Prostate gland (tissue), 2 donors: ENCODE measurements around the gene PODXL. TPM values are rescaled to one million over a fixed set of nuclear protein-coding genes. Genes with fewer than 3 reads are reported as not detected.

Experiments
- DNase-seq: peaks from one replicate; pipeline ENCODE4 v3.0.0-alpha.2; 2019; ENCODE audit warnings: low spot score
- H3K27ac ChIP-seq, 2 donors: fragments of 200-600 bp; sonication (generic); 2 replicates each; pipeline ENCODE4 v1.5.1; 2017 to 2019
- H3K27me3 ChIP-seq: fragments of 200-600 bp; sonication (generic); replicated peaks from 2 replicates; pipeline ENCODE4 v1.5.1; 2019; ENCODE audit not compliant: insufficient read depth
- H3K36me3 ChIP-seq, 2 donors: fragments of 200-600 bp; sonication (generic); 1 replicate in 1 of 2; 2 replicates in 1 of 2; pipeline versions ENCODE4 v1.5.1 to v1.8.1; 2017 to 2019
- H3K4me1 ChIP-seq: fragments of 200-600 bp; sonication (generic); replicated peaks from 2 replicates; pipeline ENCODE4 v1.5.1; 2019
- H3K4me3 ChIP-seq, 2 donors: fragments of 200-600 bp; sonication (generic); 2 replicates each; pipeline ENCODE4 v1.5.1; 2017 to 2019
- H3K9me3 ChIP-seq: fragments of 200-600 bp; sonication (generic); 2 replicates; pipeline ENCODE4 v1.5.1; 2017
- POLR2A ChIP-seq: fragments of 450-650 bp; IDR thresholded peaks from one replicate; pipeline ENCODE4 v1.6.1; 2016; ENCODE audit warnings: antibody characterized with exemption, mild to moderate bottlenecking
- POLR2AphosphoS5 ChIP-seq: sonication (generic); formaldehyde crosslinking; IDR thresholded peaks from one replicate; pipeline ENCODE4 v1.6.1; 2017; ENCODE audit warnings: antibody characterized with exemption
- WGBS: methylation state at CpG from one replicate; pipeline ENCODE4 v1.1.5; 2018; 5-methylcytosine and 5-hydroxymethylcytosine counted together
- intact Hi-C: fragments of 100-400 bp; cut with DNase I; formaldehyde crosslinking; loops from one replicate; pipeline ENCODE4 v1.14.2; 2022
- total RNA-seq, 2 donors: library from RNA; depleted of rRNA; stranded (reverse); fragments of >200 nt; gene quantifications; one replicate each; pipeline ENCODE4 v1.1.0, GENCODE V29; 2016
- TF ChIP-seq, protein P1 (sequence below), 4 experiments: fragments of 200-600 bp in 2 of 4; fragments of 450-650 bp in 2 of 4; sonication (generic) in 2 of 4; IDR thresholded peaks; 1 replicate in 3 of 4; 2 replicates in 1 of 4; pipeline ENCODE4 v1.5.1; 2016 to 2019; ENCODE audit warnings: antibody characterized with exemption in 4 of 4, mild to moderate bottlenecking in 2 of 4, moderate library complexity in 2 of 4

The PODXL gene
- total RNA-seq, 2 donors from 2014 or later = 17.7 to 19.4 TPM

DNA sequence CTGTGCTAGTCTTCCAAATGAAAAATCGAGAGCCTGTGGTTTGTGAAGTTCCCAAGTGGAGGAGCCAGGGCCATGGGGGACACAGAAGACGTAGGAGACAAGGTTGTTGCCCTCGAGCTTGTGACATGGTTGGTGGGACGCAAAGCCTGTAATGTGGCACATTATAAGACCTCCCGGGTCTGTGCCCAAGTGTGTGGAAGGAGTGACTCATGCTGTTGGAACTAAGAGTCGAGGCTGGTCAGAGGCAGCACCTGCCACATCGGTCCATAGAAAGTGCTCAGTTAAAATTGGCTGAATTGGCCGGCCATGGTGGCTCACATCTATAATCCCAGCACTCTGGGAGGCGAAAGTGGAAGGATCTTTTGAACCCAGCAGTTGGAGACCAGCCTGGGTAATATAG, 27.0 kb upstream of the PODXL start:
- no peaks in the 10 kb centered on the region for H3K36me3 ChIP-seq
- no peak overlapping the region for H3K27ac ChIP-seq
- intact Hi-C loops = no loop called here
- no peaks in the 10 kb centered on the region for H3K27me3 ChIP-seq
- no peaks in the 10 kb centered on the region for H3K4me1 ChIP-seq
- no peak overlapping the region for H3K4me3 ChIP-seq
- H3K9me3 ChIP-seq = no peaks in the 10 kb centered on the region
- no peak for DNase-seq
- 90% methylated on average over 9 of the region's 9 CpGs for WGBS
- no peak for TF ChIP-seq POLR2A
- TF ChIP-seq POLR2AphosphoS5 = no peak
- TF ChIP-seq, protein P1, sequence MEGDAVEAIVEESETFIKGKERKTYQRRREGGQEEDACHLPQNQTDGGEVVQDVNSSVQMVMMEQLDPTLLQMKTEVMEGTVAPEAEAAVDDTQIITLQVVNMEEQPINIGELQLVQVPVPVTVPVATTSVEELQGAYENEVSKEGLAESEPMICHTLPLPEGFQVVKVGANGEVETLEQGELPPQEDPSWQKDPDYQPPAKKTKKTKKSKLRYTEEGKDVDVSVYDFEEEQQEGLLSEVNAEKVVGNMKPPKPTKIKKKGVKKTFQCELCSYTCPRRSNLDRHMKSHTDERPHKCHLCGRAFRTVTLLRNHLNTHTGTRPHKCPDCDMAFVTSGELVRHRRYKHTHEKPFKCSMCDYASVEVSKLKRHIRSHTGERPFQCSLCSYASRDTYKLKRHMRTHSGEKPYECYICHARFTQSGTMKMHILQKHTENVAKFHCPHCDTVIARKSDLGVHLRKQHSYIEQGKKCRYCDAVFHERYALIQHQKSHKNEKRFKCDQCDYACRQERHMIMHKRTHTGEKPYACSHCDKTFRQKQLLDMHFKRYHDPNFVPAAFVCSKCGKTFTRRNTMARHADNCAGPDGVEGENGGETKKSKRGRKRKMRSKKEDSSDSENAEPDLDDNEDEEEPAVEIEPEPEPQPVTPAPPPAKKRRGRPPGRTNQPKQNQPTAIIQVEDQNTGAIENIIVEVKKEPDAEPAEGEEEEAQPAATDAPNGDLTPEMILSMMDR (IDR thresholded peaks at IDR 0.05) = no peak

DNA sequence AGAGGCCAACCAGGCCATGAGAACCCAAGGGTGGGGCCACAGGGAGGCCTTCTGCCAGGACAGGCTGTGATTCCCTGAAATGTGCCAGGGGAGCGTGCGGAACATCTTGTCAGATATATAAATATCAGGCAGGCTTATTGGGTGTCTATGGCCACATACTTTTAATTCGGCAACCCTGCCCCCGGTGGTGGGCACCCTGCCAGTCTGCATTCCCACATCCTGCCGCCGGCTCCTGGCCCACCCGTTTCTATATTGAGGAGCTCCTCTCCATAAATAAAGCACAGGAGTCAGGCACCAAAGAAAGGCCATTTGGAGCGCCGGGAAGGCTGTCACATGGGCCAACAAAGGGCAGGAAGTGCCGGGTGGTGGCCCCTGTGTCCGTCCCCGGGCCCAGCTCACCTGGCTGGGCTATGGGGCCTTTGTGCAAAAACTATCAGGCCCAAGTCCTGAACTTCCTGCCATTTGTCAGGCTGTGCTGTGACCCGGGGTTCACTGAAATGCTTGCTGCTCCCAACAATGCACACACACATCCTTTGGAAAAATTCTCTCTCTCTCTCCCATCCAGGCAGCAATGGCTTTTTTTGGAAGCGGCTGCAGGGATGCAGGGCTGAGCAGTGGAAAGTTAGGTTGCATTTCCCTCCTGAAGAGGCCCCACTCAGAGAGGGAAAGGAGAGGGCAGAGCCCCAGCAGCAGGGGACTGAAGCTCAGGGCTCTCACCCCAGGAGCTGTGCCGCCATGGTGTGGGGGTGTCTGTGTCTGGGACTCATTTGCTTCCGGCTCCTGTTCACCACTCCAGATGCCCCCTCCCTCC, 25.0 kb upstream of the PODXL start:
- Histone ChIP-seq H3K9me3 (no peaks in the 10 kb centered on the region), H3K4me1 (no peaks in the 10 kb centered on the region), H3K36me3 (no peaks in the 10 kb centered on the region), H3K4me3 (no peak overlapping the region), H3K27ac (no peak overlapping the region), H3K27me3 (no peaks in the 10 kb centered on the region)
- intact Hi-C loops = no loop called here
- no peak for DNase-seq
- TF ChIP-seq, protein P1 (IDR thresholded peaks at IDR 0.05) = no peak
- TF ChIP-seq POLR2AphosphoS5 = no peak
- no peak for TF ChIP-seq POLR2A
- 32% methylated on average over 15 of the region's 16 CpGs for WGBS

DNA sequence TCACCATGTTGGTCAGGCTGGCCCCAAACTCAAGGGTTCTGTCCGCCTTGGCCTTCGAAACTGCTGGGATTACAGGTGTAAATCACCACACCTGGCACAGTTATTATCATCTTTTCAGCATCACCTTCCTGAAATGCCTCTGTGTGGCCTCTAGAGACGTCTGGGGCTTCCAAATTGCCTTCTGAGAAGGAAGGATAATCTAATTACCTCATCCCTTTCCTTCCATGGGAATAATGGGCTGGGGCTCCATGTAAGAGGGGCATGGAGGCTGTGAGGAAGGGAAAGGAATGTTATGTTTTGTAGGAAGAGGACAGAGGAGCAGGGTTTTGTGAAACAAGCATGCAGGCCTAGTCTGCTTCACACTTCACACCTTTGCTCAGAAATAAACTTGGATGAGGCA, 22.2 kb upstream of the PODXL start:
- DNase-seq = no peak
- H3K27ac ChIP-seq = no peak overlapping the region
- 83% methylated on average over 3 of the region's 3 CpGs for WGBS
- TF ChIP-seq, protein P1 (IDR thresholded peaks at IDR 0.05) = no peak
- TF ChIP-seq POLR2AphosphoS5 (no peak), POLR2A (no peak)
- no peaks in the 10 kb centered on the region for H3K4me1 ChIP-seq
- H3K27me3 ChIP-seq = no peaks in the 10 kb centered on the region
- H3K36me3 ChIP-seq = no peaks in the 10 kb centered on the region
- no peak overlapping the region for H3K4me3 ChIP-seq
- intact Hi-C loops = no loop called here
- no peaks in the 10 kb centered on the region for H3K9me3 ChIP-seq

DNA sequence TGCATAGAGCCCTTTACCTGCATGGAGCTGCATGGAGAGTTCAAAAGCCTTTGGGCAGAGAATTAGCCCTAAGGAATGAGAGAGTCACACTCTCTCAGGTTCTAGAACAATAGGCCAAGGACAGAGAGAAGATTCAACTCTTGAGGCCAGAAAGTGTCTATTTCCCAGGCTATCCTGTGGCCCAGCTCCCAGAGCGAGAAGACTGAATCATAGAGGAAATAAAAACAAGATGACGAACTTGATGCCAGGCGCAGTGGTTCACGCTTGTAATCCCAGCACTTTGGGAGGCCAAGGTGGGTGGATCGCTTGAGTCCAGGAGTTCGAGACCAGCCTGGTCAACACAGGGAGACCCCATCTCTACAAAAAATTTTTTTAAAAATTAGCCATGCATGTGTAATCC, 18.3 kb upstream of the PODXL start:
- Histone ChIP-seq H3K36me3 (no peaks in the 10 kb centered on the region), H3K4me1 (no peaks in the 10 kb centered on the region), H3K9me3 (no peaks in the 10 kb centered on the region), H3K4me3 (no peak overlapping the region), H3K27me3 (no peaks in the 10 kb centered on the region), H3K27ac (no peak overlapping the region)
- 96% methylated on average over 6 of the region's 6 CpGs for WGBS
- intact Hi-C loops = no loop called here
- no peak for DNase-seq
- no peak for TF ChIP-seq POLR2A
- no peak for TF ChIP-seq POLR2AphosphoS5
- TF ChIP-seq, protein P1 (IDR thresholded peaks at IDR 0.05) = no peak

DNA sequence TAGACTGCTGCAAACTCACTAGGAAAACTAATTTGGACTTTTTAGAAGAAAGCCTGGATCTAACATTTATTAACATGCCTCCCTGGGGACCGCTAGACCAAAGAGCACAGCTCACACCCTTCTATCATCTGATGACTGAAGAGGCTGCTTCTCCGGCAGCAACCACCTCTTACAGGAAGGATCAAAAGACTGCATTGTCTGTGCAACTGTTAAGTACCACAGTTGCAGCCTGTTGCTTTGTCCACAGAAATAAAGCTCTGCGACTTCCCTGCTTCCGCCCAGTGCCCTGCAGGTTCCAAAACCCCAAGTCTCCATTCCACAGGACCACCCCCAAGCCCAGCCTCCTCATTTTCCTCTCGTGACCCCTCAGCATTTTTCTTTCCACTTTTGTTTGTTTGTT, 14.0 kb upstream of the PODXL start:
- H3K36me3 ChIP-seq = no peaks in the 10 kb centered on the region

More for the DNA sequence above, 14.0 kb upstream of the PODXL start:
- Histone ChIP-seq H3K27me3 (no peaks in the 10 kb centered on the region), H3K4me3 (no peak overlapping the region), H3K4me1 (no peaks in the 10 kb centered on the region), H3K9me3 (no peaks in the 10 kb centered on the region), H3K27ac (no peak overlapping the region)
- intact Hi-C loops = no loop called here
- TF ChIP-seq, protein P1 (IDR thresholded peaks at IDR 0.05) = no peak
- TF ChIP-seq POLR2AphosphoS5 (no peak), POLR2A (no peak)
- WGBS = 89% methylated on average over 5 of the region's 5 CpGs
- DNase-seq = no peak
